Putamen (tissue), 1 donor: ENCODE results near the gene EPS8L3.

Experiments
- DNase-seq: peaks from one replicate; pipeline ENCODE4 v3.0.0-alpha.2; 2016; ENCODE audit warnings: low spot score

Gene EPS8L3

DNA sequence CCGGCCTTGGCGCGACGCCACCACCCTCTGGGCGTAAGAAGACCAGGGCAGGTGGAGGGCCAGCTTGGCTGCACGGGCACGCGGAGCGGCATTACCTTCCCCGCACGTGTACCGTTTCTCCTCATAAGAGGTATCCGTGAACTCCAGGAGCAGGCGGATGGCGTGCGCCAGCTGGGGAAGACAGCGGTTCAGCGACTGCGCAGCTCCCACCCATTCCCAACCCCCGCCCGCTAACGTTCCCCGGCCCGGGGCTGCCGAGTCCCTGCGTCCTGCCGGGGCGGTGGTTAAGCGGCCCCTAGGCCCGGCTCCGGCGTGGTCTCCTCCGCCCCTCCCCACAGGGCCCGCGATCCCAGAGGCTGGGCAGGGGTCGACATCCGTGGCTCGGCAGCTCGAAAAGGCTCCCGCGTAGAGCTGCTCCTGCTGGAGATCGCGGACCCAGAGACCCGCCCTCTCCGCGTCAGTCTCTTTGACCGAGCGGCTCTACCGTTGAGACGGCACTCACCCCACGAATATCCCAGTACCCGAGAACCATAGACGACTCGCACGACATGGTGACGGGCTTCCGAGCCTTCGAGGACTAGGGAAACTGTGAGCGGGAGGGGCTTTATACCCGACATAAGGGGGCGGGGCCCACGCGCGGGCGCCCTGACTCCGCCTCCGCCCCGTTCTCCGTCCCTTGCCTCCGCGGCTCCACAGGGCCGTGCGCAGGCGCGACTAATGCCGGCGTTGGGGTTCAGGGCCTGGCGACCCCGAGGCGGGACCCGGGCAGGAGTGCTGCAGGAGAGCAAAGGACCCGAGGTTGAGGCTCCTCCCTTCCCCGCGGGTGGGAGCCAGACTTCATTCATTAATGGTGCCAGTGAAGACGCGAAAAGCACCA, 23.7 kb downstream of the EPS8L3 start:
- peak; percentile 72 for DNase-seq

DNA sequence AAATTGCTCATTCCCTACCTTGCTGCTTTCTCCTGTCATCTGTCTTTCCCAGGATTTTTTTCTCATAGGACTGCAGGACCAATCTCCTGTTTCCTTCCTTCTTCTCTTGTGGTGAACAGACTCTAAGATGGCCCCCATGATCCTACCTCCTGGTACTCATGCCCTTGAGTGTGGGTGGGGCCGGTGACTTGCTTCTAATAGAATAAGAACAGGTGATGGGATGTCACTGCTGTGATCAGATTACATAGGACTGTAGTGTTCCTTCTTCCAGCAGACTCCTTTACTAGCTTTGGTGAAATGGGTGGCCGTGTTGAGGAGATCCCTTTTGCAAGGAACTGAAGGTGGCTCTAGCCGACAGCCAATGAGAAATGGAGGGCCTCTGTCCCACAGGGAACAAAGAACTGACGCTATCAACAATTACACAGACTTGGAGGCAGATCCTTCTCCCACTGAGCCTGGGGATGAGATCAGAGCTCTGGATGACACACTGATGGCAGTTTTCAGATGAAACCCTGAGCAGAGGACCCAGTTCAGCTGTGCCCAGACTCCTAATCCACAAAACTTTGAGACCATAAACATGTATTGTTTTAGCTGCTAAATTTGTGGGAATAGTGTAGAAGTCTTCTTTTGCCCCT, 30.4 kb downstream of the EPS8L3 start:
- DNase-seq, result no peak

DNA sequence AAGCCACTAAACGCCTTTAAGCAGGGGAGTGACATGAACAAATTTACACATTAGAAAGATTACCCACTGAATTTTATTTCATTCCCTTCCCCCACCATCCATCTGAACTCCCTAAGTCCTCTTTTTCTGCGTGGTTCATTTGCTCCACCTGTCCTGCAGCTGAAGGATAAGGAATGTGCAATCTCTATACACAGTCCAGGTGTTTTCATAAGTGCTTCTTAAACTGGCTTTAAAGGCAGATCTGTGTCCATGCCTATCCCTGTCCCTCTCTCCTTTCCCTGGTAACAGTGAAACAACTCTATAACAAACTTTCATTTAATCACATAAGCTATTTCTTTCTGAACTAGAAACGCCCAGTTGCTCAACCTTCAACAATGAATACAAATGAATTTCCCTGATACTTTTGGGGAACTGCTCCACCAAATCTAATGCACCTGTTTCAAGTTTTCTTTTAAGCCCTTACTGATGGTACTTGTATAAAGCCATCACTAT, 31.3 kb downstream of the EPS8L3 start:
- no peak for DNase-seq

DNA sequence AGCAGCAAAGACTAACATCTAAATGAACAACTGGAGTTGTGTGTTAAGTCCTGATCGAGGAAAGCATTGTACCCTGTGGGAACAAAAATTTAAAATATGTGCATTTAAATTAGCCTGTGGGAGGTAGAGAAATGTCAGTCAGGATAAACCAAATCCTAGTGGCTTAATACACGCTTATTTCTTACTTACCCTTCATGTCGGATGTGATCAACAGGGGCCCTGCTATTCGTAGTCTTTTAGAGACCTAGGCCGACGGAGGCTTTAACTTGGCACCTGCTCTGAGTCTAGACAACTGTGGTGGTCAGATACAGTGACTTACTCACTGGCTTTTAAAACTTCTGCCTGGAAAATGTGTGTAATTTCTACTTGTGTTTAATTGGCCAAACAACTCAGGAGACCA, 33.1 kb downstream of the EPS8L3 start:
- peak; percentile 43 for DNase-seq

DNA sequence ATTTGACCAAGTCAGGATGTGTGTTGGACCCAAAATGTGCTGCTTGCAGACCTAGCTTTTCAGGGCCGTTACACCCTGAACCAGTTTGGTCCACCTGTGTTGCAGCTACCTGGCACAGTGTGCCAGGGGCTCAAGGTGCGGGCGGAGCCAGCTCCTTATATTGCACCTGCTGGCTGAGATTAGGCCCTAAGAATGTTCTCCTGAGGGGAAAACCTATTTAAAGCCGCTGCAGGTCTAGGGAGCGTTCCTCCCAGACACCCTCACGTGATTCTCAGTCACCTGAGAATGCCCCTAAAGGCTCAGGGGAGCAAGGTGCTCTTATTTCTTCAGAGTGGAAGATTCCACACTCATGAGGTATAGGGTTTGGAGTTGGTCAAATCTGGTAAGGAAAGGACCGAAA, 34.9 kb downstream of the EPS8L3 start:
- DNase-seq, result no peak

DNA sequence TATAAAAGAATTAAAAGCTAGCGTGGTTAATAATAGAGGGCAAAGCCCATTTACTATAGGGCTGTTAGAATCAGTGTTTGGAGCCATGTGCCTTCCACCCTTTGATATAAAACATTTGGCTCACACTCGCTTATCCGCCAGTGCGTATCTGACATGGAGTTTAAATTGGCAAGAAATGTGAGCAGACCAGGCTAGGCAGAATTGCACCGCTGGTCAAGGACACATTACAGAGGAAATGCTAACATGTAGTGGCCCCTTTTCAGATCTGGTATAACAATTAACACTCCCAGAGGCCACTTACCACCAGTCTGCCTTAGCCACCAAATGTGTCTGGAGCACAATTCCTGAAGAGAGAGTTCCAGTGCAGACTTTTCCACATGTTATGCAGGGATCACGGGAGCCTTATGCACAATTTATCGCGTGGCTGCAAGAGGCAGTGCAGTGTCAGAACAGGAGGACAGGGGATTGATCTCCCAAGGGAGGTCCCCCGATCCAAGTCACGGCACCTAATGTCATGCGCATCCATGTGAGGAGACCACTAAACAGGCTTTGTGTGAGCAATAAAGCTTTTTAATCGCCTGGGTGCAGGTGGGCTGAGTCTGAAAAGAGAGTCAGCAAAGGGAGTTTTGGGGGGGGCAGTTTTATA, 36.9 kb downstream of the EPS8L3 start:
- no peak for DNase-seq

DNA sequence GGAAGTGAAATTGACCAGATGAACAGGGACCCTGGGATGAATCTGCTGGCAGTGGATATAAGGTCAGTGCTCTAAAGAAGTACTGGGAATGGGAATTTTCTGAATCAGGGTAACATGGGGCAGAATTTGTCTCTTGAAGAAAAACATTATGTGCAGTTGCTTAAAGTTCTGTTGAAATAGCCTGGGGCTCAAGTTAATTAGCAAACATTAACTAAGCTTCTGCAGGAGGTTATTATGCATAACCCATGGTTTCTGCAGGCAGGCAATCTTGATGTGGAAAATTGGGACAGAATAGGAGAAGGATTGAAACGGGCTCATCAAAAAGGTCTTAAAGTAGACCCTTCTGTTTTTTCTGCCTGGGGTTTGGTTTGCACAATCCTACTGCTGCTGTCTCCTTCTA, 37.7 kb downstream of the EPS8L3 start:
- DNase-seq, result no peak

DNA sequence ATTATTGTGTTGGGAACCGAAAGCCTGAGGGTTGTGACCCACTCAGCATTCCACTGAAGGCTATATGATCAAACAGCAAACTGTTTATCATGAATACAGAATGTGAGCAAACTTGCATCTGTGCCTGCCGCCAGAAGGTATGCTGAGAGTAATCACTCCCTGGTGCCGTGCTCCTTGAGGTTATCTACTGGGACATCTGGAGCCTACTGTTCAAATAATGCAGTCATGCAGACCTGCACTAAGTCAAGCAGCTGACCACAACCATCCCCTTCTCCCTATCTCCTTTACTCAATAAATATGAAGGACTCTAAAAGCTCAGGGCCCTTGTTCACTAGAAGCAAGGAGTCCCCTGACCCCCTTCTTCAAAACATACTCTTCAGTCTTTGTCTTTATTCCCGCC, 38.2 kb downstream of the EPS8L3 start:
- DNase-seq, result no peak

DNA sequence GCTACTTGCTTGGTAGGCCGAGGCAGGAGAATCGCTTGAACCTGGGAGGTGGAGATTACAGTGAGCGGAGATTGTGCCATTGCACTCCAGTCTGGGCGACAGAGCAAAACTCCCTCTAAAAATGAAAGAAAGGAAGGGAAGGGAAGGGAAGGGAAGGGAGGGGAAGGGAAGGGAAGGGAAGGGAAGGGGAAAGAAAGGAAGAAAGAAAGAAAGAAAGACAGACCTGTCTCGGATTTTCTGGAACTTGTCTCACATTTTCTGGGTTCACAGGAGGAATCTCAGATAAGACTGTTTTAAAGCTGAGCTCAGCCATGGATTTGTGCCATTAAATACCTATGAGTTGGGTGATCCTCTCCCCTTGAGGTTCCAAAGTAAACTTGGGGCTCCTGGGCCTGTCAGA, 38.8 kb downstream of the EPS8L3 start:
- no peak for DNase-seq

DNA sequence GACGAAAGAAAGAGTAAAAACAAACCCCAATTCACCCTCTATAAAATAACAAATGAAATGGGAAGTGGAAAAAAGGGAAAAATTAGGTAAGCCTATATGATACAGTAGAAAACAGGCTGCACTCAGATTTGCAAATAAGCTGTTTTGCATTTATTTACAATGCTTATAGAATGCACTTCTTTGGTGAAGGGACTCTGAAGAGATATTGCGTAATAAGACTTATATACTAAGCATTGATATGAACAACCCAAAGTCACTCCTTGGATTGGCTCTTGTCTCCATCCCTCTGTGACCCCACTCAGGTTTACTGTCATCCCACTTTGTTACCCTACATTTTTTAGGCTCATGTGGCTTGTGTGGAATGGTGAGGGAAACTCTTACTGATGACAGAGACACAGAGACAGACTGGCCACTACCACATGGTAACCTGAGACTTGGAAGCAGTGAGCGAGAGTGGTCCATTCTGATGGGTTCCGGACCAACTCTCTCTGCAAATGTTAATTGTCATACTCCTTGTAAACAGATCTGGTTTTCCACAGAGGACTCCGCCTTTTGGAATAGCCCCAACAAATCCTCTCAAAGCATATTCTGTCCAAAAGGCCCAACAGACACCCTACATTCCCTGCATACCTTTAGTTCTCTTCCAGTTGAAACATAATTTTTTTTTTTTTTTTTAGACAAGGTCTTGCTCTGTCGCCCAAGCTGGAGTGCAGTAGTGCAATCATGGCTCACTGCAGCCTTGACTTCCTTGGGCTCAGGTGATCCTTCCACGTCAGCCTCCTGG, 40.6 kb downstream of the EPS8L3 start:
- no peak for DNase-seq

DNA sequence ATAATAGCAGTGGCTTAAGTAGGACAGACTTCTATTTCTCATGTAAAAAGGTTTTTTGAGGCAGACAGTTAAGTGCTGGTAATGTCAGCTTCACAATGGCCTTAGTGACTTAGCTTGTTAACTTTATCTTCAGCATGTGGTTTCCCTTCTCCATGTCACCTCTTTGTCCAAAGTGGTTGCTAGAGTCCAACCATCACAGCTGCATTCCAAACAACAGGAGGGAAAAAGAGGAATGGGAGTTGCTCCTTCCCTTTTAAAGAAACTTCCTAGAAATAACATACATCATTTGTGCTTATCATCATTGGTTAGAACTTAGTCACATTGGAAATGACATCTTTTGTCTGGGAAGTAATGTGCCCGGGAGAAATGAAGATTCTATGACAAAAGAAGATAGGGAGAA, 41.8 kb downstream of the EPS8L3 start:
- DNase-seq, result no peak

DNA sequence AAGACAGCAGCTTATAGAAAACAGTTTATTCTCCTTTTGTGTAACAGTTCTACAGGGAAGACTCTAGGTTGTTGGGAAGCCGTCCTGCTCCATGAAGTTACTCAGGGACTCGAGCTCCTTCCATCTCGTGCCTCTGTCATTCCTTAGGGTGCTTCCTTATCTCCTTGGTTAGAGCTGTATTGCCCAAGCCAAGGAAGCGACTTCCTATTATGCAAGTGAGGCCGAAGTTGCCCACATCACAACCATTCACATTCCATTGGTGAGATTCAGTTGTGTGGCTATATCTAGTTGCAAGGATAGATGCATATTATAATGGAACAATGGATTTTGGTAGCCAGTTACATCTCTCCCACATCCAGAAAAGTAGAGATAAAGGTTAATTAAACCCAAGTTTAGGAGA, 42.7 kb downstream of the EPS8L3 start:
- DNase-seq, result no peak

DNA sequence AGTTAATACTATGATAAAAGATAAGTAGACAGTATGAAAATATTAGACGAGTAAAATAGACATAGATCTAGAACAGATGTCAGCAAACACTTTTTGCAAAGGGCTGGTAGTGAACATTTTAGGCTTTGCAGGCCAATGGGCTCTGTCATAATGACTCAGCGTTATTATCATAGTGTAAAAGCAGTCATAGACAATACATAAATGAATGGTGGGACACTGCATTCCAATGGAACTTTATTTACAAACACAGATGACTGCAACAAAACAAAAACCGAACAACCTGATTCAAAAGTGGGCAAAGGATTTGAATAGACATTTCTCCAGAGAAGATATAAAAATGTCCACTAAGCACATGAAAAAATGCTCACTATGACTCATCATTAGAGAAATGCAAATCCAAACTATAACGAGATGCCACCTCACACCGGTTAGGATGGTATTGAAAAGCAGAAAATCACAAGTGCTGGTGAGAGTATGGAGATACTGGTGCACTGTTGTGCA, 44.3 kb downstream of the EPS8L3 start:
- no peak for DNase-seq

DNA sequence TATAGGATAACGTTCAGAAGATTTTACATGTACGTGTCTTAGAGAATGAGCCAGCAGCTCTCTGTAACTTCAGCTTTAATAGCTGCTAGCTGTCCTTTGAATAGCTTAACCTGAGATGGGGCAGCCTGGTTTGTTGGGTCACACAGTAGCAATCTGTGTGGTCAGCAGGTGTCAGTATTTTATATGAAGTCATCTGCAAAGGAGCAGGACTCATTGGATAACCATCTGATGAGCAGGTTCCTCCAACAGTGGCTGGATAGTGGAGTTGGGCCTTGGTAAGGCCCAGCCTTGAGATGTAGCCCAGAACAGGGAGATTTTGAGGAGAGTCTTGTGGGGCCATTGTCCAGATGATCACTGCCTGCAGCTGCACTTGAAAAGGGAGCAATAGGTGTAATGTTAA, 45.2 kb downstream of the EPS8L3 start:
- no peak for DNase-seq

DNA sequence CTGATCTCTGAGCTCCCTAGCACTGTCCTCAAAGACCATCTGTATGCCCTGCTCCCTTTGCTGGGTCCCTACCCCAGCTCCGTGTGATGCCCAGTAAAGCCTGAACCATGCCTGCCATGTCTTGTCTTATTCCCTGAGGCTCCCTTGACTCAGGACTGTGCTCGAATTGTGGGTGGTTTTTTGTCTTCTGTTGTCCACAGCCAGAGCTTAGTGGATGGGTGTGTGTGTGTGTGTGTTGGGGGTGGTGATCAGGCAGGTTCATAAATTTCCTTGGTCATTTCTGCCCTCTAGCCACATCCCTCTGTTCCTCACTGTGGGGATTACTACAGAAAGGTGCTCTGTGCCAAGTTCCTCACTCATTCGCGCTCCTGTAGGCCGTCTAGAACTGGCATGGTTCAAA, 46.0 kb downstream of the EPS8L3 start:
- no peak for DNase-seq

DNA sequence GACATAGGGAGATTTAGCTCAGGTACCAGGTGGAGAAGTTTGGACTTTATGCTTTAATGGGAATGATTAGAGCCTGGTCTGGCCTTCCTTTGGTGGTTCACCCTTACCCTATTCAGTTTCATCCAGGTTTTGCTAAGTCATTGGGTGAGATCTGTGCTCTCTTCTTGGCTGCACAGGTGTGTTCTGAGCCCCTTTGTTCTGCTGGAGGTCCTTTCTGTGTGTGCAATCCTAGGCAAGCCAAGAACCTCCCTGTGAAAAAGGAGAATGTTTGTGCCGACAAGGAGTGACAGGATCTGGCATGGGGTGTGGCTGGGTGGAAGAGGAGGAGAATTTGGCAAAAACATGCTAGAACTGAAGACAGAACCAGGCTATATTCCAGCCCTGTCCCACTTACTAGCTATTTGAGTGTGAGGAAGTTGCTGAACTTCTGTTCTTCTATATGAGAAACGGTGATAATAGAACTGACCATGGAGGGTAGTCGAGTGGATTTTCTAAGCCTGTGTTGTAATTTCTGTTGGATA, 47.1 kb downstream of the EPS8L3 start:
- no peak for DNase-seq

DNA sequence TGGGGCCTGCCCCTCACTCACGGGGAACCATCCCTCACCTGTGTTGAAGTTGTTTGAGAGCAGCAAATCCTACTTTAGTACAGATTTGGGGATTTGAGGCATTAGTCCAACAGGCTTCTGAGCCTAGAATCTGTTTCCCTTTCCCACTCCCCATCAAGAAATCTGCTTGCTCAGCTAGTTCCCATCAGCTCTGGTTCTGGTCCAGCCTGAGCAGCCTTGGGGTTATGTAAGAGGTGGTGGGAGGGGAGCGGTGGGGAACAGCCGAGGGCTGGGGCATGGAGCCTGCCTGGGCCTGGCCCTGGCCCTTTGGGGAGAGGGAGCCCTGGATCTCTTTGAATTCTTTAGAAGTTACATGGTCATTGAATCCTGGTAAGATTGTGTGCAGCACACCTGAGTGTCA, 47.6 kb downstream of the EPS8L3 start:
- DNase-seq, result no peak

DNA sequence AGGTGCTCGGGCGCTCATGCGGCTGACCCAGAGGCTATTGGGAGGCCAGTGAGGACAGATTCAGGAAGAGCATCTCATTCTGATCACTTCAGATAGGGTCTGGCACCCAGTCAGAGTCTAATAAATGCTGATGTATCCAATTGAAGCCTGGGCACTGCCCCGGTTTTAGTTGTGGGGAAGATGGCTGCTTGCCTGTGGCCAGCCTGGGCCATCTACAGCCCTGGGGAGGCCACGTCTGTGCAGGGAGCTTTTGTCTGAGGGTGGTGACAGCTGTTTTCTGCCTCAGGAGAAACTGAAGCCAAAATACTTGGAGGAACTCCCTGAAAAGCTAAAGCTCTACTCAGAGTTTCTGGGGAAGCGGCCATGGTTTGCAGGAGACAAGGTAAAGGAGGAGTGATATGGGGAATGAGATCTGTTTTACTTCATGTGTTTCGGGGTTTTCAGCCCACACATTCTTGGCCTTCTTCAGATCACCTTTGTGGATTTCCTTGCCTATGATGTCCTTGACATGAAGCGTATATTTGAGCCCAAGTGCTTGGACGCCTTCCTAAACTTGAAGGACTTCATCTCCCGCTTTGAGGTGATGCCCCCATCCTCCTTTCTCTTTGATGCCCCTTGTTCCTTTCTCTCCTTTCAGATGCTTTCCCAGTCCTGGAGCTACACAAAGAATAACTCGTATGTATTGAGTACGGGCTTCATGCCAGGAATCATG, 48.9 kb downstream of the EPS8L3 start:
- no peak for DNase-seq

DNA sequence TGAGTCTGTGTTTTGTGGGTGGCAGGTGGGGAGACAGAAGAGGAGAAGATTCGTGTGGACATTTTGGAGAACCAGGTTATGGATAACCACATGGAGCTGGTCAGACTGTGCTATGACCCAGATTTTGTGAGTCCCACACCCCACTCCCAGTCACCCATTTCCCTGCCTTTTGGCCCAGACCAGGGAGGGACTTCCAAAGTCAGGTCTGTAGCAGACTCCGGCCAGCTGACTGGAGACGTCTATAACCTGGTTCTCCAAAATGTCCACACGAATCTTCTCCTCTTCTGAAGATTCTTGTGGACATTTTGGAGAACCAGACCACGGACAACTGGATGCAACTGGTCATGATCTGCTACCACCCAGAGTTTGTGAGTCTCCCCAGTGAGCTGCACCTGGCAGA, 50.1 kb downstream of the EPS8L3 start:
- no peak for DNase-seq

DNA sequence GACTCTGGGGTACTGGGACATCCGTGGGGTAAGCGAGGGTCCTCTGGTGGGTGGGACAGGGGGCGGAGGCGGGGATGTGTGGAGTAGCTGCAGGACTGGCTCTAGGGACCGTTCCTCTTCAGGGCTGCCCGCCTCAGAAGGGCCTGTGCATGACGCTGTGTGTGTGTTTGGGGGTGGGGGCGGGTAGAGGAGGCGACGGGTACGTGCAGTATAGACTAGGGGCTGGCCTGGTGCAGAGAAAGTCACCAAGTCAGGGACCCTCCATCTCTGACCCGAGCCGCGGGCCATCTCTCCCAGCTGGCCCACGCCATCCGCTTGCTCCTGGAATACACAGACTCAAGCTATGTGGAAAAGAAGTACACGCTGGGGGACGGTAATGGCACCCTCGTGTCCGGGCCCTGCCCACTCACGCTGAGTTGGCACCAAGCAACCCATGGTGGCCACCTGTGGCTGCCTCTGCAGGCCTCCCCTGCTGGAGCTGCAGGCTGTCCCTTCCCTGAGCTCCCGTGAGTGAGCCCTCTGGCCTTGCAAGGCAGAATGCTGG, 51.3 kb downstream of the EPS8L3 start:
- no peak for DNase-seq
